Lower leg skin (tissue), 3 donors: Measurements from ENCODE around the gene STXBP5L.
"Not testable (repeated sequence)": the region's sequence is repeated elsewhere in the genome, so short reads cannot be mapped to it uniquely, and the experiment has no call there.

Experiments
- POLR2A ChIP-seq, 2 donors: fragments of 450-650 bp; IDR thresholded peaks; one replicate each; pipeline ENCODE4 v1.6.1; 2016 to 2017; ENCODE audit warnings: antibody characterized with exemption in 2 of 2, mild to moderate bottlenecking in 1 of 2, moderate library complexity in 1 of 2
- TF ChIP-seq, protein P1 (sequence below), 3 donors: fragments of 450-650 bp; IDR thresholded peaks; one replicate each; pipeline ENCODE4 v1.5.1; 2016; ENCODE audit warnings: antibody characterized with exemption in 3 of 3, mild to moderate bottlenecking in 3 of 3, moderate library complexity in 2 of 3

DNA sequence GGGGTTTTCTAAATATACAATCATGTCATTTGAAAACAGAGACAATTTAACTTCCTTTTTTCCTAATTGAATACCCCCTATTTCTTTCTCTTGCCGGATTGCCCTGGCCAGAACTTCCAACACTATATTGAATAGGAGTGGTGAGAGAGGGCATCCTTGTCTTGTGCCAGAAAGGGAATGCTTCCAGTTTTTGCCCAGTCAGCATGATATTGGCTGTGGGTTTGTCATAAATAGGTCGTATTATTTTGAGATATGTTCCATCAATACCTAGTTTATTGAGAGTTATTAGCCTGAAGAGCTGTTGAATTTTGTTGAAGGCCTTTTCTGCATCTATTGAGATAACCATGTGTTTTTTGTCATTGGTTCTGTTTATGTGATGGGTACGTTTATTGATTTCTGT is 480.3 kb downstream of the STXBP5L start:
- TF ChIP-seq, protein P1, sequence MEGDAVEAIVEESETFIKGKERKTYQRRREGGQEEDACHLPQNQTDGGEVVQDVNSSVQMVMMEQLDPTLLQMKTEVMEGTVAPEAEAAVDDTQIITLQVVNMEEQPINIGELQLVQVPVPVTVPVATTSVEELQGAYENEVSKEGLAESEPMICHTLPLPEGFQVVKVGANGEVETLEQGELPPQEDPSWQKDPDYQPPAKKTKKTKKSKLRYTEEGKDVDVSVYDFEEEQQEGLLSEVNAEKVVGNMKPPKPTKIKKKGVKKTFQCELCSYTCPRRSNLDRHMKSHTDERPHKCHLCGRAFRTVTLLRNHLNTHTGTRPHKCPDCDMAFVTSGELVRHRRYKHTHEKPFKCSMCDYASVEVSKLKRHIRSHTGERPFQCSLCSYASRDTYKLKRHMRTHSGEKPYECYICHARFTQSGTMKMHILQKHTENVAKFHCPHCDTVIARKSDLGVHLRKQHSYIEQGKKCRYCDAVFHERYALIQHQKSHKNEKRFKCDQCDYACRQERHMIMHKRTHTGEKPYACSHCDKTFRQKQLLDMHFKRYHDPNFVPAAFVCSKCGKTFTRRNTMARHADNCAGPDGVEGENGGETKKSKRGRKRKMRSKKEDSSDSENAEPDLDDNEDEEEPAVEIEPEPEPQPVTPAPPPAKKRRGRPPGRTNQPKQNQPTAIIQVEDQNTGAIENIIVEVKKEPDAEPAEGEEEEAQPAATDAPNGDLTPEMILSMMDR (IDR thresholded peaks at IDR 0.05): not testable (repeated sequence)
- TF ChIP-seq POLR2A (IDR thresholded peaks at IDR 0.05): not testable (repeated sequence)
